Hepatocyte (in vitro differentiated cells): ENCODE results near the gene FERMT3. TPM values are rescaled to one million over a fixed set of nuclear protein-coding genes. Genes with fewer than 3 reads are reported as not detected.

ENCODE experiments used
- DNase-seq: peaks from one replicate; pipeline ENCODE4 v3.0.0-alpha.2; 2016; ENCODE audit warnings: low spot score
- H2AFZ ChIP-seq: fragments of 200-600 bp; sonication (generic); 2 replicates; pipeline ENCODE4 v1.6.0; 2016; ENCODE audit warnings: antibody characterized with exemption, mild to moderate bottlenecking
- H3K27ac ChIP-seq: fragments of 200-600 bp; sonication (generic); 2 replicates; pipeline ENCODE4 v1.5.1; 2016; ENCODE audit warnings: mild to moderate bottlenecking
- H3K27me3 ChIP-seq: fragments of 200-600 bp; sonication (generic); 2 replicates; pipeline ENCODE4 v1.6.1; 2016
- H3K36me3 ChIP-seq: fragments of 200-600 bp; sonication (generic); replicated peaks from 2 replicates; pipeline ENCODE4 v1.5.1; 2016; ENCODE audit warnings: low read depth; ENCODE audit not compliant: insufficient read depth
- H3K4me1 ChIP-seq: fragments of 200-600 bp; sonication (generic); 2 replicates; pipeline ENCODE4 v1.5.1; 2016; ENCODE audit warnings: mild to moderate bottlenecking, moderate library complexity; ENCODE audit not compliant: insufficient read depth
- H3K4me2 ChIP-seq: fragments of 200-600 bp; sonication (generic); 2 replicates; pipeline ENCODE4 v1.6.0; 2016
- H3K4me3 ChIP-seq: fragments of 200-600 bp; sonication (generic); 2 replicates; pipeline ENCODE4 v1.5.1; 2016; ENCODE audit warnings: mild to moderate bottlenecking
- H3K79me2 ChIP-seq: fragments of 200-600 bp; sonication (generic); 2 replicates; pipeline ENCODE4 v1.6.0; 2017; ENCODE audit warnings: mild to moderate bottlenecking
- H3K9me2 ChIP-seq: fragments of 200-600 bp; sonication (generic); replicated peaks from 2 replicates; pipeline ENCODE4 v1.6.0; 2017; ENCODE audit warnings: mild to moderate bottlenecking; ENCODE audit not compliant: insufficient read depth
- H3K9me3 ChIP-seq: fragments of 200-600 bp; sonication (generic); 2 replicates; pipeline ENCODE4 v1.5.1; 2016; ENCODE audit warnings: low read depth, mild to moderate bottlenecking
- H4K20me1 ChIP-seq: fragments of 200-600 bp; sonication (generic); 2 replicates; pipeline ENCODE4 v1.6.0; 2016; ENCODE audit warnings: mild to moderate bottlenecking; ENCODE audit not compliant: insufficient read depth, poor library complexity, severe bottlenecking
- CTCF ChIP-seq: fragments of 200-600 bp; sonication (generic); IDR thresholded peaks from 2 replicates; pipeline ENCODE4 v1.5.1; 2016; ENCODE audit warnings: antibody characterized with exemption, mild to moderate bottlenecking; ENCODE audit not compliant: poor library complexity
- EZH2 ChIP-seq: fragments of 200-600 bp; sonication (generic); IDR thresholded peaks from 2 replicates; pipeline ENCODE4 v1.6.1; 2016; ENCODE audit warnings: antibody characterized with exemption, mild to moderate bottlenecking, borderline replicate concordance
- EZH2phosphoT487 ChIP-seq: fragments of 200-600 bp; sonication (generic); IDR thresholded peaks from one replicate; pipeline ENCODE4 v1.6.1; 2018; ENCODE audit warnings: antibody characterized with exemption, mild to moderate bottlenecking, low read depth, moderate library complexity; ENCODE audit not compliant: unreplicated experiment, severe bottlenecking
- WGBS: methylation state at CpG from one replicate; pipeline ENCODE4 v1.1.6; 2016; ENCODE audit warnings: low lambda C conversion rate; ENCODE audit errors: missing lambda C conversion rate; 5-methylcytosine and 5-hydroxymethylcytosine counted together
- polyA plus RNA-seq: library from polyadenylated mRNA; unstranded; fragments of >200 nt; fragmentation: Nextera tagmentation; extraction: Ambion mirVana; gene quantifications from 2 replicates; pipeline ENCODE4 v1.2.1, GENCODE V29; 2016
- total RNA-seq: library from RNA; depleted of rRNA; stranded (reverse); fragments of >200 nt; gene quantifications from 2 replicates; pipeline ENCODE4 v1.2.3, GENCODE V29; 2014

FERMT3 gene
- total and polyA plus RNA-seq, 2 experiments from 2014 or later: 1.6 TPM; not detected in 1

- TF ChIP-seq EZH2: no peak
- no peak for TF ChIP-seq EZH2phosphoT487
- no peak for TF ChIP-seq CTCF
- peaks cover 10% of the 10 kb centered on the region for H3K4me1 ChIP-seq
- peak within 1 kb of the TSS; percentile 93 for H2AFZ ChIP-seq
- WGBS: under 1% methylated on average over 58 of the region's 92 CpGs
- H3K79me2 ChIP-seq: peaks cover 9% of the 10 kb centered on the region
- H3K27ac ChIP-seq: peak within 1 kb of the TSS; percentile 67
- no peaks in the 10 kb centered on the region for H3K9me3 ChIP-seq
- no peaks in the 10 kb centered on the region for H3K36me3 ChIP-seq
- H3K27me3 ChIP-seq: no peaks in the 10 kb centered on the region
- H3K4me3 ChIP-seq: peak within 1 kb of the TSS; percentile 81
- H3K9me2 ChIP-seq: no peaks in the 10 kb centered on the region
- no peaks in the 10 kb centered on the region for H4K20me1 ChIP-seq
- DNase-seq: peak; percentile 94
- peak within 1 kb of the TSS; percentile 94 for H3K4me2 ChIP-seq
These were observed 40.5 kb upstream of the FERMT3 start, which contains the start of gene MACROD1 for GRCh38 chr11:64165842-64166635. TSS of gene MACROD1 (minus strand) at chr11:64166113. CDS start at chr11:64165994, 119 bp downstream.

GRCh38 chr11:64170419-64170818 is 36.1 kb upstream of the FERMT3 start:
- Histone ChIP-seq H3K4me2 (no peak overlapping the region), H2AFZ (no peak overlapping the region), H3K9me3 (no peaks in the 10 kb centered on the region), H4K20me1 (no peaks in the 10 kb centered on the region), H3K4me3 (no peak overlapping the region), H3K79me2 (peaks cover 9% of the 10 kb centered on the region), H3K36me3 (no peaks in the 10 kb centered on the region), H3K27ac (no peak overlapping the region), H3K4me1 (peaks cover 7% of the 10 kb centered on the region), H3K9me2 (no peaks in the 10 kb centered on the region), H3K27me3 (no peaks in the 10 kb centered on the region)
- no peak for DNase-seq
- WGBS: 90% methylated on average over 3 of the region's 4 CpGs
- TF ChIP-seq EZH2phosphoT487 (no peak), CTCF (no peak), EZH2 (no peak)

- 82% methylated on average over 4 of the region's 4 CpGs for WGBS
These were observed 32.7 kb upstream of the FERMT3 start for GRCh38 chr11:64173616-64174355.

More at GRCh38 chr11:64173616-64174355, 32.7 kb upstream of the FERMT3 start:
- no peaks in the 10 kb centered on the region for H3K9me2 ChIP-seq
- H3K4me2 ChIP-seq: no peak overlapping the region
- H3K27ac ChIP-seq: no peak overlapping the region
- H3K27me3 ChIP-seq: no peaks in the 10 kb centered on the region
- no peaks in the 10 kb centered on the region for H3K36me3 ChIP-seq
- H3K4me1 ChIP-seq: no peaks in the 10 kb centered on the region
- no peak overlapping the region for H2AFZ ChIP-seq
- no peak for DNase-seq
- H4K20me1 ChIP-seq: no peaks in the 10 kb centered on the region
- H3K4me3 ChIP-seq: no peak overlapping the region
- no peaks in the 10 kb centered on the region for H3K79me2 ChIP-seq
- no peaks in the 10 kb centered on the region for H3K9me3 ChIP-seq
- no peak for TF ChIP-seq EZH2phosphoT487
- TF ChIP-seq CTCF: no peak
- no peak for TF ChIP-seq EZH2
